Calu3 (cell line): ENCODE data around the gene CIAPIN1. TPM values are rescaled to one million over a fixed set of nuclear protein-coding genes. Genes with fewer than 3 reads are reported as not detected.

ENCODE experiments used
- BruUV-seq: library from RNA; stranded (reverse); fragments of 400-500 nt; replicated peaks from 2 replicates; lab custom pipeline; 2021; lab: Mats Ljungman, UMichigan
- CTCF ChIA-PET: fragments of 300-600 bp; sonication (Branson Sonifier 250); formaldehyde crosslinking; loops from one replicate; lab custom pipeline; 2022; ENCODE audit warnings: antibody characterized with exemption; lab: Charles Lee
- DNase-seq: peaks from one replicate; pipeline ENCODE4 v3.0.0; 2022
- H3K27ac Mint-ChIP-seq: one replicate; pipeline ENCODE4 v1.8.0; 2022; ENCODE audit warnings: mixed read lengths; ENCODE audit not compliant: unreplicated experiment
- H3K27me3 Mint-ChIP-seq: one replicate; pipeline ENCODE4 v1.8.0; 2022; ENCODE audit warnings: mixed read lengths; ENCODE audit not compliant: unreplicated experiment
- H3K36me3 Mint-ChIP-seq: one replicate; pipeline ENCODE4 v1.8.0; 2022; ENCODE audit warnings: mild to moderate bottlenecking, moderate library complexity, mixed read lengths; ENCODE audit not compliant: insufficient read depth, unreplicated experiment
- H3K4me1 Mint-ChIP-seq: one replicate; pipeline ENCODE4 v1.8.0; 2022; ENCODE audit warnings: mild to moderate bottlenecking, low read depth, mixed read lengths; ENCODE audit not compliant: unreplicated experiment
- H3K4me3 Mint-ChIP-seq: one replicate; pipeline ENCODE4 v1.8.0; 2022; ENCODE audit warnings: mild to moderate bottlenecking, low read depth, moderate library complexity, mixed read lengths; ENCODE audit not compliant: unreplicated experiment
- H3K9me3 Mint-ChIP-seq: one replicate; pipeline ENCODE4 v1.8.0; 2022; ENCODE audit warnings: low read depth, mixed read lengths; ENCODE audit not compliant: unreplicated experiment
- intact Hi-C: fragments of 100-400 bp; cut with micrococcal nuclease; formaldehyde crosslinking; loops from one replicate; pipeline ENCODE4 v1.10.0; 2022; ENCODE audit not compliant: unreplicated experiment
- total RNA-seq: library from RNA; stranded (reverse); gene quantifications from 2 replicates; pipeline ENCODE4 v1.2.3, GENCODE V29; 2022
- TF ChIP-seq, protein P1 (sequence below): fragments of 200-600 bp; IDR thresholded peaks from one replicate; pipeline ENCODE4 v1.8.0; 2022; ENCODE audit warnings: antibody characterized with exemption; ENCODE audit not compliant: unreplicated experiment

Gene CIAPIN1
- total RNA-seq, 1 experiment from 2014 or later, result 77.2 TPM

GRCh38 chr16:57388359-57389086, 58.7 kb downstream of the CIAPIN1 start:
- Mint-ChIP-seq H3K27me3 (no peaks in the 10 kb centered on the region), H3K36me3 (peaks cover 6% of the 10 kb centered on the region), H3K4me1 (peaks cover 80% of the 10 kb centered on the region), H3K9me3 (no peaks in the 10 kb centered on the region), H3K27ac (peak overlapping the region; percentile 71), H3K4me3 (peak overlapping the region; percentile 24)
- no TSS peak for BruUV-seq
- CTCF ChIA-PET, result interaction anchor here (0.7 to 1.1 kb wide), 4 partner anchors 13 to 137 kb away, joined by 3 to 6 read pairs (median 4); no protein-coding TSS in a partner anchor
- intact Hi-C loops, result no loop called here
- TF ChIP-seq, protein P1, sequence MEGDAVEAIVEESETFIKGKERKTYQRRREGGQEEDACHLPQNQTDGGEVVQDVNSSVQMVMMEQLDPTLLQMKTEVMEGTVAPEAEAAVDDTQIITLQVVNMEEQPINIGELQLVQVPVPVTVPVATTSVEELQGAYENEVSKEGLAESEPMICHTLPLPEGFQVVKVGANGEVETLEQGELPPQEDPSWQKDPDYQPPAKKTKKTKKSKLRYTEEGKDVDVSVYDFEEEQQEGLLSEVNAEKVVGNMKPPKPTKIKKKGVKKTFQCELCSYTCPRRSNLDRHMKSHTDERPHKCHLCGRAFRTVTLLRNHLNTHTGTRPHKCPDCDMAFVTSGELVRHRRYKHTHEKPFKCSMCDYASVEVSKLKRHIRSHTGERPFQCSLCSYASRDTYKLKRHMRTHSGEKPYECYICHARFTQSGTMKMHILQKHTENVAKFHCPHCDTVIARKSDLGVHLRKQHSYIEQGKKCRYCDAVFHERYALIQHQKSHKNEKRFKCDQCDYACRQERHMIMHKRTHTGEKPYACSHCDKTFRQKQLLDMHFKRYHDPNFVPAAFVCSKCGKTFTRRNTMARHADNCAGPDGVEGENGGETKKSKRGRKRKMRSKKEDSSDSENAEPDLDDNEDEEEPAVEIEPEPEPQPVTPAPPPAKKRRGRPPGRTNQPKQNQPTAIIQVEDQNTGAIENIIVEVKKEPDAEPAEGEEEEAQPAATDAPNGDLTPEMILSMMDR, result no peak
- DNase-seq, result peak; percentile 67

- CTCF ChIA-PET, result interaction anchor here (0.7 to 1.1 kb wide), 4 partner anchors 12 to 136 kb away, joined by 3 to 6 read pairs (median 4); no protein-coding TSS in a partner anchor
- intact Hi-C loops, result no loop called here
- Mint-ChIP-seq H3K36me3 (peaks cover 13% of the 10 kb centered on the region), H3K27ac (peak overlapping the region; percentile 71), H3K4me1 (peaks cover 77% of the 10 kb centered on the region), H3K27me3 (no peaks in the 10 kb centered on the region), H3K9me3 (no peaks in the 10 kb centered on the region), H3K4me3 (peak overlapping the region; percentile 24)
- TF ChIP-seq, protein P1, result no peak
- no TSS peak for BruUV-seq
- DNase-seq, result no peak
Observed at GRCh38 chr16:57387598-57388354, 59.4 kb downstream of the CIAPIN1 start.

DNA sequence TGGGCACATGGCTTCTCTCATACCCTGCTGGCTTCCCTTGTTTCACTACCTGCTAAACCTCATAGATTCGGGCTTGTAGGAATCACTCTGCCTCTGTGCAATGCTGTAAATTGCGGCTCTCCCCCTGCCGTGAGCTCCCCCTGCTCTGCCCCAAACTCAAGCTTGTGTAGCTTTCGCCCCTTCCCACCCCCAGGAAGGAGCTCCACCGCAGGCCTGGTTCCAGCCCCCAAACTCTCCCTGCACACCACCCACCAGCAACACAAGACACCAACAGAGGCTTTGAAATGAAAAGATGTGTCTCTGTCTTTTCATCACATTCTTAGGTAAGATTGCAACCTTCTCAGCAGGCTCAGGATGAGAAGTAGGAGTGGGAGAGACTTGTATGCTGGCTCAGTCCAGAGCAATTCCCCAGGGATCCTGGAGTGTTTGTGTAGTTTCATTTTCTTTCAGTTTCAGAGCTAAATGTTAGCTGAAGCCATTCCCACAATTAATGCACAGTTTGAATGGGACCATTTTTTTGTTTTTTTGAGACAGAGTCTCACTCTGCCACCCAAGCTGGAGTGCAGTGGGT, 60.7 kb downstream of the CIAPIN1 start:
- Mint-ChIP-seq H3K9me3 (no peaks in the 10 kb centered on the region), H3K4me3 (no peak overlapping the region), H3K27ac (peak overlapping the region; percentile 71), H3K27me3 (no peaks in the 10 kb centered on the region), H3K4me1 (peaks cover 69% of the 10 kb centered on the region), H3K36me3 (peaks cover 15% of the 10 kb centered on the region)
- CTCF ChIA-PET, result interaction anchor here (0.7 to 0.9 kb wide), 2 partner anchors 9 to 14 kb away, joined by 3 read pairs; partner anchors contain the start of gene CX3CL1
- TF ChIP-seq, protein P1, result no peak
- no TSS peak for BruUV-seq
- DNase-seq, result no peak
- intact Hi-C loops, result no loop called here

DNA sequence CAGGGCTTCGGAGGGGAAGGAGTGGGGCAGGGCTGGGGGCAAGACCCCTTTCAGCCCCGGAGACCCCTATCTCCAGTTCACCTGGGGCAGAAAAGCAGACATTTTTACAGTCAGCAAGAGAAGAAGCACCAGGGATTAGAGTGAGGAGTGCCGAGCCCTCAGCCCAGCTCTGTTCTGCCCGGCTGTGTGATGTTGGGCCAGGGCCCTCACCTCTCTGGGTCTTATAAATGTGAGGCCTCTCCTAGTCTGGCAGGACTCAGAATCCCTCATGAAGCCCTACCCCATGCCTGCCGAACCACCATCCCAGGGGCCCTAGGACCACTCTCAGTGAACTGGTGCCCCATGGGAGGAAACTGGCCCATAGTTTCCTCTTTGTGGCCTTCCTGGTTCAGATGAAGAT, 62.1 kb downstream of the CIAPIN1 start:
- TF ChIP-seq, protein P1, result no peak

More for the DNA sequence above, 62.1 kb downstream of the CIAPIN1 start:
- no peak for DNase-seq
- BruUV-seq, result no TSS peak
- intact Hi-C loops, result no loop called here
- H3K27me3 Mint-ChIP-seq, result no peaks in the 10 kb centered on the region
- no peaks in the 10 kb centered on the region for H3K9me3 Mint-ChIP-seq
- H3K4me1 Mint-ChIP-seq, result peaks cover 68% of the 10 kb centered on the region
- CTCF ChIA-PET, result no interaction called here
- no peak overlapping the region for H3K27ac Mint-ChIP-seq
- no peak overlapping the region for H3K4me3 Mint-ChIP-seq
- peaks cover 20% of the 10 kb centered on the region for H3K36me3 Mint-ChIP-seq
